Measurements from ENCODE around the gene DLG5.

DLG5 gene

DNA sequence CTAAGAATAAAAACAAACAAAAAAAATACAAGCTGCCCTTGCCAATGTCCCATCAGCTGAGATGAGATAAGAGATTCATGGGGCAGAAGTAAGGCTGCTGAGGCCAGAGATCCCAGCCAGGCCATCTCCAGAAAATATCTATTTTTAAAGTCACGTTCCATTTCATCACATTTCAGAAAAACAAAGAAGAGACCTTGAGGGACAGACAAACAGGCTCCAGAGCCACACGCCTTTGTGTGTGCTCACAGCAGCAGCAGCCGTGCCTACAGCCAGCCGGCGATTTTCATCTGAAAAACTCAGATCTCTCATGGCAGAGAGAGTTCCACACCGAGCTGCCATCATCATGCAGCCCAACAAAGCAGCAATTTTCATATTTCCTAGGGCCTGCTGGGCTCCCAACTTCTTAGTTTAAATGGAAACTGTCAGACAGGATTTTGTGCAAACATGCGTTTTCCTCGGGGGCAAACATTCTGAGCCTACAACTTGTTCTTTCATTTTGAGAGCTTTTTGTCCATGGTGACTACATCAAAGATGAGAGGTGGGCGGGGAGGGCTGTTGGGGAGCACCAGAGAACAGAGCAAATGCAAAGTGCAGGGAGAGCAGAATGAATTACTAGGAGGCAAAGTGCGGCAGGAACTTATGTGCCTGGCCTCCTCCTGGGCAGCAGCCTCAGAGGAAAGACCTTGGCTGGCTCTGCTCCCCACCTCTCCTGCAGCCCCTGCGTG is 38.8 kb downstream of the DLG5 start:
- no peak for DNase-seq

- no peak for DNase-seq
Observed at GRCh38 chr10:77886795-77887355, 39.7 kb downstream of the DLG5 start.

DNA sequence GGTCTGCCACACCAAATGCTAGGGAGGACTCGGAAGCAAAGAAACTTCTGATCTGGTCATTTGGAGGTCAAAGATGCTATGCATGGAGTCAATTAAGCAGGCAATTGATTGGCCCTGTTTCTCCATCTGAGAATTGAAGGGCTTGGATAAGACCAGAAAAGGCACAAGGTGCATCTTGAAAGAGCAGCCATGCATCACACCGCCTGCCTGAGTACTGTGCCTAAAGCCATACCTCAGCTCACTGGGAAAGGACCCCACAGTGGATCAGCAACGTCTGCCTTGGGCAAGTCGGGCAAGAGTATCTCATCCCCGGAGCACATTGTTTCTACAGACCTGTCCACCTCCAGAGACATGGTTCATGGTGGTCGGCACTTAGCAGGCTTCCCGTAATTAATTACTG is 42.4 kb downstream of the DLG5 start:
- no peak for DNase-seq

GRCh38 chr10:77881636-77882035 is 44.9 kb downstream of the DLG5 start:
- no peak for DNase-seq

GRCh38 chr10:77881222-77881621 is 45.3 kb downstream of the DLG5 start:
- DNase-seq = no peak

DNA sequence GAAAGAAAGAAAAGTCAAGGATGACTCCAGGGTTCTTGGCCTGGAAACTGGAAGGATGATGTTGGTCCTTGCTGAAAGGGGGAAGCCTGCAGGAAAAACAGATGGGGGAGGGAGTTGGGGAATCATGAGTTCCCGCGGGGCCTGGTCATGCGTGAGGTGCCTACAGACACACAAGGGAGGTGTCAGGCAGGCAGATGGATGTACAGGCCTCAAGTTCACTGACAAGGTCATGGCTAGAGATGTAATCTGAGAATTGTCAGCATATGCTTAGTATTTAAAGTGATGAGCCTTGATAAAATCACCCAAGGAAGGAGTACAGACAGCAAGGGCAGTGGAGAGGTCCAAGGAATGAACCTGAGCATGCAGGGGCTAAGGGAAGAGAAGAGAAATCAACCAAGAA is 46.8 kb downstream of the DLG5 start:
- no peak for DNase-seq

DNA sequence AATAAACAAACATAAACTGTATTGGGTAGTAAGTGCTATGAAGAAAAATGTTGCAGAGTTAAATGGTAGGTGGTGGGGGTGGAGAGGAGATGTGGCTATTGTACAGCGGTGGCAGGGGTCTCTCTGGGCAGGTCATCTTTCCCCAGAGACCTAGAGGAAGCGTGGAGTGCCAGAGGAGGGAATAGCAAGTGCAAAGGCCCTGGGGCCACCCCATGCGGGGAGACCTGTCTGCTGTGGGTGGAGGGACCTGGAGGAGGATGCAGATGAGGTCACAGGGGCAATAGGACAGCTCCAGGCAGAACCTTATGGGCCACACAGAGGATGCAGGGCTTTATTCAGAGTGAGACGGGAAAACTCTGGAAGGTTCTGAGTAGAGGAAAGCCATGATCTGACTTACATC is 47.5 kb downstream of the DLG5 start:
- no peak for DNase-seq

GRCh38 chr10:77877441-77878344 is 48.9 kb downstream of the DLG5 start:
- peak; percentile 15 for DNase-seq

DNA sequence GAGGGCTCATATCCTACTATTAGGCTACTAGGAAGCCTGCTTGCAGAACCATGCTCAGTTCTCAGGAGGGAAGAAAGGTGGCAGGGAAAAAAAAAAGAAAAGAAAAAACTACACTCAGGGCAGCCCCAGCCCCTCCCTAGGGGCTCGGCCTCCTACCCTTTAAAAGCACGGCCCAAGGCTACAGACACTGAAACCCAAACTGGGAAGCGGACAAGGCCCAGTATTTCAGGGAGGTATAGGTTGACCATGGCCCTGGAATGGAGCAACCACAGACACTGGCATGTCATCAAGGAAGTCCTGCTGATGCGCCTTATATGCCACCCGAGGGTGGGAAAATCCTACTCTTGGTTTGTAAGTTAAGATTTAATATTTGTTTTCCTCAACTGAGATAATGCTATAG is 50.8 kb downstream of the DLG5 start:
- no peak for DNase-seq

DNA sequence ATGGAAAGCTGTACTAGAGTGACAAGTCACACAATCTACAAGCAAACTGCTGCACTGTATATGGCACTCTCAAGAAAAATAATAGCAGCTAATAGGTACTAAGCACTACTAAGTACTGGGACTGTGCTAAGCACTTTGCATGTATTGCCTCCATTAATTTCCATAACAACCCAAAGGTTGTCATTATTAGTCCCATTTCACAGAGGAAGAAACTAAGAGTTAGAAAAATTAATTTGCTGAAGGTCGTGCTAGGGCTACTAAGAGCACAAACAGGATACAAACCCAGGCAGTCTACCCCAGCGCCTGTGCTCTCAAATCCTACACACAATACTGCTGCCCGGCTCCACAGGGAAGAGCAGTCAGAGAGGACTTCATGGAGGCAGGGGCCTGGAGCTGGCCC is 51.7 kb downstream of the DLG5 start:
- no peak for DNase-seq

DNA sequence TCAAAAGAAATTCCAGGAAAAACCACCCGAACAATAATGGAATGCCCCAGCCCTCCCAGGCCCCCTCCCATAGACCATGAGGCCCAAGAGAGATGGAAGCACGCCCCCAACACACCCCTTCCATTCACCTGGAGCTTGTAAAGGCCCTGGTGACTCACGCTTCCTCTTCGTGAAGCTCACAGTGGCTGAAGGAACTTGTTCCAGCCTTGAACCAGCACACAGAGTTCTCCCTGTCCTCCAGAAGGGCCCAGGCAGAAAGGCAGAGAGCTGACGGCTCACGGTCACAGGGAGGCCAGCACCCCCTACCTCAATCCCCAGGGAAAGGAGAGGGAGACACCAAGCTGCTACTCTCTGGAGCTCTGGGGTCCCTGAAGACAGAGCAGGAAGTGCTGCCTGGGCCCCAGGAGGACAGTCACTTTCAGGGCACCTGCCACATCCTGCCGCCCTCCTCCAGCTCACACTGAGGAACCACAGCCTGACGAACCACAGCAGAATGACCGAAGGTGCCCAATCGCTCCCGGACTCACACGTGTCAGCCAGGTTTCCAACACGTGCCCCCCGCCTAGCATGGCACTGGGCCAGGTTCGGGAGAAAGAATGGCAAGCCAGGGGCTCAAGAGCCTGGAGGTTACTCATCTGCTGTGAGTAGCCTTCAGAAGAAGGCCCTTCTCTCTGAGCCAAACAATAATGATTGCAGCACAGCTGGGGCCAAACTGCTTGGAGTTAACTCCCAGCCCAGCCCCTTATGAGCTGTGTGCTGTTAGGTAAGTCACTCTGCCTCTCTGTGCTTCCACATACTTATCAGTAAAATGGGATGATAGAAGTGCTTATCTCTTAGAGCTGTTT is 52.8 kb downstream of the DLG5 start:
- DNase-seq = peak; percentile 65

- no peak for DNase-seq
Observed at GRCh38 chr10:77872947-77873535, 53.5 kb downstream of the DLG5 start.

- DNase-seq = no peak
Observed at GRCh38 chr10:77872151-77872946, 54.2 kb downstream of the DLG5 start.

- DNase-seq = no peak
Observed at GRCh38 chr10:77869626-77870420, 56.7 kb downstream of the DLG5 start.

GRCh38 chr10:77868523-77868922 is 58.0 kb downstream of the DLG5 start:
- no peak for DNase-seq

DNA sequence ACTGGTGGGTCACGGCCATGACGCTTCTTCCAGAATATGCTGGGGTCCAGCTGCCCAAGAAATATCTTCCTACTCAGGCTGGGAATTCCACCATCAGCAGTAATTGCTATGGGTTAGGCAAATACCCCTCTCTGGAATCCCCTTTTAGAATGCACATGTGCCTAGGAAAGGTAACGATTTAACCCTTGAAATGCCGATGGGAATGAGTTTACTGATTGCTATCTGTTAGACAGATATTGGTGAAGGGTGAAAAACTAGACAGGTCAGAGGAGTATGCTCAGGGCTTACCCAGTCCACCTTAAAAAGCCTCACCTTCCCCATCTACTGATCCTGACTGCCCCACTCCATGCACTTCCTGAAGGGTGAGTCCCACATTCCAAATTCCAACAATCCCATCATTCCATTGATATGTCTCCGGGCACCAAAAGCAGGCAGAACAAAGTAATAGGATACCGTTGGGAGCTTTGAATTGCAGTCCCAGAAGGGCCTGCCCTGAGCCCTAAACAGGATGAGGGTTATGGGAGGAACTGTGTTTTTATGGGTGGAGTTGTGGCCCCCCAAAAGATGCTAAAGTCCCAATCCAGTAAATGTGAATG is 59.3 kb downstream of the DLG5 start:
- DNase-seq = no peak

DNA sequence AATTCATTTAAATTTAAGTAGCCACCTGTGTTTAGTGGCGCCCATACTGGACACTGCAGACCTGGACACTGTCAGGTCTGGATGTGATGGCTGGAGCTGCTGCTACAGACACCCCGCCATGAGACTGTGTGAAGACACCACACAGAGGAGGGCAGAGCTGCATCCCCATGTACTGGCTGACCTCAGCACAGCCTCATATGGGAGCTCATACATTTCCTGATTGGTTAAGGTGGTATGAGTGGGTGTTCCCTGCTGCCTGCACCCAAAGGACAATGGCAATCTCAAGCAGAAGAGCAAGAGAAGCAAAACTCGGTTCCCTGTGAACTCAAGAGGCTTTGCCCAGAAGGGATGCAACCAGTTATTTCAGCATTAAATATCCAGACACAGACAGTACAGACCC is 60.0 kb downstream of the DLG5 start:
- DNase-seq = no peak

GRCh38 chr10:77865580-77866324 is 60.8 kb downstream of the DLG5 start:
- DNase-seq = no peak

DNA sequence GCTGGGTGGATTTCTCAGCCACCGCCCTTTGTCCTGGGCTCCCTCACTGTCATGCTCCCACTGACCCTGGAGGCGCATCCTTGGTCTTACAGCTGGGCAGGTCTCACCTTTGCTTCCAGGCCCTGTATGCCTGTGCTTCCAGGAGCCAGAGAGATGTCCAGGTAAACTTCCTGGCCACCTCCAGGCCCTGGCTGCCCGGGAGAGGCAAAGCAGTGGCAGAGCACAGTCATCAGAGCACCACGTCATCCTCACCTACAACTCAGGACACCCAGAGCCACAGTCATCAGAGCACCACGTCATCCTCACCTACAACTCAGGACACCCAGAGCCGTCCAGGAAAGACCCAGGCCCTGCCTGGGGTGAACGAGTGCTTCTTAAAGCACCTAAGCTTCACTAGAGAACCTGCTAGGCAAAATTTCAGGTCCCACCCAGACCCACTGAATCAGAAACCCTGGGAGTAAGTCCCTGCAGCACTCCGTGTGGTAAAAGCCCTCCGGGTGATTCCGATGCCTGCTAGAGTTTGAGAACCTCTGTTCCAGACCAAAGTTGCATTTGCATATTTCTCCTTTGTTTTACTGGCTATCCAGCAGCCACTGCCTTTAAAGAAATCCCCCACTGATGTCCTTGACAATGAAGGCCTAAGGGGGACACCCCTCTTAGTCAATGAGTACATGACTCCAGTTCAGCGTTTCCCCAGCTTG is 62.3 kb downstream of the DLG5 start:
- no peak for DNase-seq
